Measurements from ENCODE around the gene TPSG1.

DNA sequence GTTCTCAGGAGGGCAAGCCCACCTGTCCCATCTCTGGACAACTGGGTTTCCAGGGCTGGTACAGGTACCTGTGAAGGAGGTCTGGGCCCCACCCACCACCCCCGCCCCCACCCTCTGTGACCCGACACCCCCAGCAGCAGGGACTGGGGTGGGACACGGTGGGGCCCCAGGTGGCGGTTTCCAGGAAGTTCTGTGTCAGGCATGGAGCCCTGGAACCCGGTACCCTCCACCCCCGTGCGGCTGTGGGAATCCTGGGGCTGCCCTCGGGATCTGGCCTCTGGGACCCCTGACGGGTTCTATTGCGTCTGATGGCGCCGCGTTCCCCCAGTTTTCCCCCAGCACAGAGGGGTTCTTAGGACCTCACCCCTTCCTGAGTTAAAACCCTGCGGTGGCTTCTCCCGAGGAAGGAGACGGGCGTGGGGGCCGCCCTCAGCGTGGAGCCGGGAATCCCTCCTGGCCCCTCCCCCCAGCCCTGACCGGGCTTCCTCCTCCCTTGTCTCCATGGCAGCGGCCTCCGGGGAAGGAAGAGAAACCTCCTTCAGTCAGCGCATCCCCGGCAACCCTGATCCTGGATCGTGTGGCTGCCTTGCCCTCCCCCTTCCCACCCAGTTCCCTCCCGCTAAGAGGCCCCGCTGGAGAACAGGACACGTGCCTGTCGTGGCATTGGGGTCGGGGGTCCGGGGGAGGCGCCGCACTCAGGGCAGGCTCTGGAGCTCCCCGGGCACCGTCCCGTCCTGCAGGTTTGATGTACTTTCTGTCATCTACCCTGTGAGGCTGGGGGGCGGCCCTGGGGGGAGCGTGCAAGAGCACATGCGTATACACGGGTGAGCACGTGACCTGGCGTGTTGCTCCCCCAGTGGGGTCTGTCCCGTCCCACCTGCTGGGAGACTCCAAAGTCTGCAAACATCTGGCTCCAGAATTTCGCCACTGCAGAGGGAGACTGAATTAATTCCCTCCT is 41.8 kb downstream of the TPSG1 start:
- TF ChIP-seq EZH2phosphoT487 (conservative IDR thresholded peaks at IDR 0.05; ENCODE audit: low read length): no peak
- TF ChIP-seq, protein P1, sequence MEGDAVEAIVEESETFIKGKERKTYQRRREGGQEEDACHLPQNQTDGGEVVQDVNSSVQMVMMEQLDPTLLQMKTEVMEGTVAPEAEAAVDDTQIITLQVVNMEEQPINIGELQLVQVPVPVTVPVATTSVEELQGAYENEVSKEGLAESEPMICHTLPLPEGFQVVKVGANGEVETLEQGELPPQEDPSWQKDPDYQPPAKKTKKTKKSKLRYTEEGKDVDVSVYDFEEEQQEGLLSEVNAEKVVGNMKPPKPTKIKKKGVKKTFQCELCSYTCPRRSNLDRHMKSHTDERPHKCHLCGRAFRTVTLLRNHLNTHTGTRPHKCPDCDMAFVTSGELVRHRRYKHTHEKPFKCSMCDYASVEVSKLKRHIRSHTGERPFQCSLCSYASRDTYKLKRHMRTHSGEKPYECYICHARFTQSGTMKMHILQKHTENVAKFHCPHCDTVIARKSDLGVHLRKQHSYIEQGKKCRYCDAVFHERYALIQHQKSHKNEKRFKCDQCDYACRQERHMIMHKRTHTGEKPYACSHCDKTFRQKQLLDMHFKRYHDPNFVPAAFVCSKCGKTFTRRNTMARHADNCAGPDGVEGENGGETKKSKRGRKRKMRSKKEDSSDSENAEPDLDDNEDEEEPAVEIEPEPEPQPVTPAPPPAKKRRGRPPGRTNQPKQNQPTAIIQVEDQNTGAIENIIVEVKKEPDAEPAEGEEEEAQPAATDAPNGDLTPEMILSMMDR (IDR thresholded peaks at IDR 0.05; ENCODE audit: insufficient read depth, low read length, poor library complexity, severe bottlenecking): no peak

Data from SU-DHL-6 (cell line).